MM.1S (cell line): ENCODE results near the gene BPGM.
A peak's percentile ranks its signal among the peaks of the same experiment; 100 is the strongest.

ENCODE experiments used
- DNase-seq: peaks from one replicate; pipeline ENCODE4 v3.0.0-alpha.2; 2015
- H2AFZ ChIP-seq: fragments of 300-600 bp; sonication (generic); 2 replicates; pipeline ENCODE4 v1.6.0; 2016; ENCODE audit warnings: antibody characterized with exemption, low read length
- H3F3A ChIP-seq: fragments of 300-600 bp; sonication (generic); 2 replicates; pipeline ENCODE4 v1.6.1; 2016; ENCODE audit warnings: mild to moderate bottlenecking, antibody characterized with exemption, low read length, moderate library complexity, mixed read lengths; ENCODE audit not compliant: insufficient read depth
- H3K27ac ChIP-seq: fragments of 300-600 bp; sonication (generic); 2 replicates; pipeline ENCODE4 v1.5.1; 2016; ENCODE audit warnings: mild to moderate bottlenecking, low read length
- H3K27me3 ChIP-seq: fragments of 300-600 bp; sonication (generic); replicated peaks from 2 replicates; pipeline ENCODE4 v1.6.0; 2016; ENCODE audit warnings: low read length; ENCODE audit not compliant: insufficient read depth
- H3K36me3 ChIP-seq: fragments of 300-600 bp; sonication (generic); replicated peaks from 2 replicates; pipeline ENCODE4 v1.6.1; 2016; ENCODE audit warnings: mild to moderate bottlenecking, low read length, mixed read lengths; ENCODE audit not compliant: insufficient read depth
- H3K4me1 ChIP-seq: fragments of 300-600 bp; sonication (generic); 2 replicates; pipeline ENCODE4 v1.6.1; 2016; ENCODE audit warnings: low read length, mixed read lengths
- H3K4me2 ChIP-seq: fragments of 300-600 bp; sonication (generic); 2 replicates; pipeline ENCODE4 v1.6.0; 2016; ENCODE audit warnings: low read depth, low read length
- H3K4me3 ChIP-seq: fragments of 300-600 bp; sonication (generic); 2 replicates; pipeline ENCODE4 v1.5.1; 2016; ENCODE audit warnings: low read length, mixed read lengths
- H3K79me2 ChIP-seq: fragments of 300-600 bp; sonication (generic); 2 replicates; pipeline ENCODE4 v1.6.1; 2016; ENCODE audit warnings: mixed run types, low read length, mixed read lengths
- H3K9ac ChIP-seq: fragments of 300-600 bp; sonication (generic); 2 replicates; pipeline ENCODE4 v1.6.1; 2016; ENCODE audit warnings: low read length, mixed read lengths
- H3K9me2 ChIP-seq: fragments of 300-600 bp; sonication (generic); replicated peaks from 2 replicates; pipeline ENCODE4 v1.6.1; 2016; ENCODE audit warnings: mild to moderate bottlenecking, low read length, mixed read lengths; ENCODE audit not compliant: insufficient read depth
- H3K9me3 ChIP-seq: fragments of 300-600 bp; sonication (generic); replicated peaks from 2 replicates; pipeline ENCODE4 v1.6.1; 2016; ENCODE audit warnings: mild to moderate bottlenecking, low read length, mixed read lengths; ENCODE audit not compliant: insufficient read depth
- H4K20me1 ChIP-seq: fragments of 300-600 bp; sonication (generic); 2 replicates; pipeline ENCODE4 v1.6.1; 2016; ENCODE audit warnings: mild to moderate bottlenecking, low read length, moderate library complexity, mixed read lengths; ENCODE audit not compliant: insufficient read depth
- CTCF ChIP-seq: fragments of 300-600 bp; sonication (generic); IDR thresholded peaks from 2 replicates; pipeline ENCODE4 v1.5.1; 2016; ENCODE audit warnings: antibody characterized with exemption, low read length, mixed read lengths
- EZH2 ChIP-seq: fragments of 300-600 bp; sonication (generic); optimal IDR thresholded peaks from 2 replicates; pipeline ENCODE3; 2017; ENCODE audit warnings: low read depth, mild to moderate bottlenecking, antibody characterized with exemption, low read length, mixed read lengths
- EZH2phosphoT487 ChIP-seq: fragments of 300-600 bp; sonication (generic); IDR thresholded peaks from 2 replicates; pipeline ENCODE4 v1.6.1; 2018; ENCODE audit warnings: antibody characterized with exemption, low read length

BPGM gene

GRCh38 chr7:134612197-134612596 lies 34.5 kb upstream of the BPGM start:
- no peak overlapping the region for H3K4me3 ChIP-seq
- TF ChIP-seq EZH2phosphoT487 (no peak), EZH2 (no peak), CTCF (peak; percentile 35)
- H3K9ac ChIP-seq: no peak overlapping the region
- peak; percentile 27 for DNase-seq
- no peak overlapping the region for H3K4me2 ChIP-seq
- no peak overlapping the region for H3K27ac ChIP-seq
- no peaks in the 10 kb centered on the region for H3K9me3 ChIP-seq
- H3K9me2 ChIP-seq: no peaks in the 10 kb centered on the region
- H2AFZ ChIP-seq: no peak overlapping the region
- H3F3A ChIP-seq: no peaks in the 10 kb centered on the region
- no peaks in the 10 kb centered on the region for H3K27me3 ChIP-seq
- H3K79me2 ChIP-seq: no peaks in the 10 kb centered on the region
- no peaks in the 10 kb centered on the region for H3K36me3 ChIP-seq
- H4K20me1 ChIP-seq: no peaks in the 10 kb centered on the region
- no peaks in the 10 kb centered on the region for H3K4me1 ChIP-seq

- Histone ChIP-seq H2AFZ (no peak overlapping the region), H3K36me3 (no peaks in the 10 kb centered on the region), H3F3A (no peaks in the 10 kb centered on the region), H4K20me1 (no peaks in the 10 kb centered on the region), H3K27ac (no peak overlapping the region), H3K4me2 (no peak overlapping the region), H3K4me3 (no peak overlapping the region), H3K9me3 (no peaks in the 10 kb centered on the region), H3K79me2 (no peaks in the 10 kb centered on the region), H3K4me1 (no peaks in the 10 kb centered on the region), H3K9me2 (no peaks in the 10 kb centered on the region), H3K27me3 (no peaks in the 10 kb centered on the region), H3K9ac (no peak overlapping the region)
- TF ChIP-seq CTCF: no peak
- no peak for TF ChIP-seq EZH2
- TF ChIP-seq EZH2phosphoT487: no peak
- DNase-seq: no peak
These were observed 32.9 kb upstream of the BPGM start for GRCh38 chr7:134613623-134614347.

- H3K9ac ChIP-seq: no peak overlapping the region
- TF ChIP-seq EZH2phosphoT487 (no peak), CTCF (no peak), EZH2 (no peak)
- no peaks in the 10 kb centered on the region for H3K27me3 ChIP-seq
- H3K4me3 ChIP-seq: no peak overlapping the region
- no peaks in the 10 kb centered on the region for H3K36me3 ChIP-seq
- H3K9me3 ChIP-seq: no peaks in the 10 kb centered on the region
- H3K4me1 ChIP-seq: no peaks in the 10 kb centered on the region
- H3K27ac ChIP-seq: no peak overlapping the region
- no peaks in the 10 kb centered on the region for H3F3A ChIP-seq
- no peak overlapping the region for H3K4me2 ChIP-seq
- DNase-seq: no peak
- no peaks in the 10 kb centered on the region for H3K9me2 ChIP-seq
- H4K20me1 ChIP-seq: no peaks in the 10 kb centered on the region
- no peak overlapping the region for H2AFZ ChIP-seq
- no peaks in the 10 kb centered on the region for H3K79me2 ChIP-seq
These were observed 30.0 kb upstream of the BPGM start for GRCh38 chr7:134616611-134617010.
